ENCODE data around the gene MBNL2.

GRCh38 chr13:97401421-97401820, 179.3 kb downstream of the MBNL2 start:
- TF ChIP-seq, protein P1, sequence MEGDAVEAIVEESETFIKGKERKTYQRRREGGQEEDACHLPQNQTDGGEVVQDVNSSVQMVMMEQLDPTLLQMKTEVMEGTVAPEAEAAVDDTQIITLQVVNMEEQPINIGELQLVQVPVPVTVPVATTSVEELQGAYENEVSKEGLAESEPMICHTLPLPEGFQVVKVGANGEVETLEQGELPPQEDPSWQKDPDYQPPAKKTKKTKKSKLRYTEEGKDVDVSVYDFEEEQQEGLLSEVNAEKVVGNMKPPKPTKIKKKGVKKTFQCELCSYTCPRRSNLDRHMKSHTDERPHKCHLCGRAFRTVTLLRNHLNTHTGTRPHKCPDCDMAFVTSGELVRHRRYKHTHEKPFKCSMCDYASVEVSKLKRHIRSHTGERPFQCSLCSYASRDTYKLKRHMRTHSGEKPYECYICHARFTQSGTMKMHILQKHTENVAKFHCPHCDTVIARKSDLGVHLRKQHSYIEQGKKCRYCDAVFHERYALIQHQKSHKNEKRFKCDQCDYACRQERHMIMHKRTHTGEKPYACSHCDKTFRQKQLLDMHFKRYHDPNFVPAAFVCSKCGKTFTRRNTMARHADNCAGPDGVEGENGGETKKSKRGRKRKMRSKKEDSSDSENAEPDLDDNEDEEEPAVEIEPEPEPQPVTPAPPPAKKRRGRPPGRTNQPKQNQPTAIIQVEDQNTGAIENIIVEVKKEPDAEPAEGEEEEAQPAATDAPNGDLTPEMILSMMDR (IDR thresholded peaks at IDR 0.05) = no peak
- no peak for TF ChIP-seq POLR2A (IDR thresholded peaks at IDR 0.05)

Measured in uterus (tissue), 2 donors.